ENCODE results near the gene GNA12. TPM values are rescaled to one million over a fixed set of nuclear protein-coding genes. Genes with fewer than 3 reads are reported as not detected.
A peak's percentile ranks its signal among the peaks of the same experiment; 100 is the strongest.

Gene GNA12
- total RNA-seq, 1 experiment from 2014 or later: 63.8 TPM

DNA sequence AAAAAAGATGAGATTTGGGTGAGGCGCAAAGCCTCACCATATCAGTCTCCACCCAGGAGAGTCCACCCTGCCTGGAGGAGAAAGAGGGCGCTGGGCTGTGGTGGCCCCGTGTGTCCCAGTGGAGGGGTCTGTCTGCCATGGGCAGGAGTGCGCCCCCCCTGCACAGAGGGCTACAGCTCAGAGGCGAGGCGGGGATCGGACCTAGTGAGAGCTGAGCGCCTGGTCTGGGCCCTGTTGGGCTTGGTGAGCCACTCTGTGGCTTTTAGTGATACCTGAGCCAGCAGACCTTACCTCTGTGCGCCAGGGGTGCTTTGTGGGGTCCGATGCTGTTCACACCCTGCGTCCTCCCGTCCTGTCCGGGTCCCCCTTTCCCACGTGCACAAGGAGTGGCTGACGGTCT is 25.9 kb upstream of the GNA12 start:
- CTCF ChIA-PET: no interaction called here
- H3K4me3 ChIP-seq (ENCODE audit: low read depth, low read length): no peak overlapping the region
- no peaks in the 10 kb centered on the region for H3K9me3 ChIP-seq
- POLR2A ChIA-PET: no interaction called here
- H3K9me3 Mint-ChIP-seq (ENCODE audit: unreplicated experiment): no peaks in the 10 kb centered on the region
- DNase-seq: no peak
- no peaks in the 10 kb centered on the region for H3K4me1 Mint-ChIP-seq (ENCODE audit: low read depth, unreplicated experiment)
- BruUV-seq (replicated peaks): no TSS peak
- no peaks in the 10 kb centered on the region for H3K4me1 ChIP-seq
- H3K27me3 Mint-ChIP-seq (ENCODE audit: insufficient read depth, unreplicated experiment): no peaks in the 10 kb centered on the region
- TF ChIP-seq CTCF (IDR thresholded peaks at IDR 0.05; ENCODE audit: insufficient read depth in 1 of 2, low read depth in 1 of 2, low read length in 1 of 2, severe bottlenecking in 1 of 2, unreplicated experiment in 1 of 2): no peak
- no peak overlapping the region for H3K27ac Mint-ChIP-seq (ENCODE audit: unreplicated experiment)
- intact Hi-C loops (cut with micrococcal nuclease; ENCODE audit: unreplicated experiment): no loop called here
- no peaks in the 10 kb centered on the region for H3K27me3 ChIP-seq (replicated peaks; ENCODE audit: control insufficient read depth, insufficient read depth, low read length)
- no peaks in the 10 kb centered on the region for H3K36me3 Mint-ChIP-seq (ENCODE audit: insufficient read depth, unreplicated experiment)
- no peak overlapping the region for H3K4me3 Mint-ChIP-seq (ENCODE audit: unreplicated experiment)
- H3K36me3 ChIP-seq (ENCODE audit: control insufficient read depth, insufficient read depth, low read length): no peaks in the 10 kb centered on the region

DNA sequence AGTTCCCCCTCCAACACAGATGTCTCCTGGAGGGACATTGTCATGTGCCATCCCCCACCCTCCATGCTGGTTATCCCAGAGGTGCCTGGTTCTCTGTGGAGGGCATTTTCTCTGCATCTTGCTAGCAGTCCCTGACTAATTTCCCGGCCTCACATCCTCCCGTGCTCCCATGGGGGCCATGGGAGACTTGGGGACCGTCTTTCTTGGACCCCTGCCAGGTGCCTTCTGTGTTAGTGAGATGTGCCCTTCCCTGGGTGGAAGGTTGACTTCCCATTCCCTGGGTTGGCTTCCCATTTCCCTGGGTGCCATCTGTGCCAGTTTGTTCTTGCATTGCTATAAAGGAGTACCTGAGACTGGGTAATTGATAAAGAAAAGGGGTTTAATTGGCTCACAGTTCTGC is 22.5 kb upstream of the GNA12 start:
- intact Hi-C loops (cut with micrococcal nuclease; ENCODE audit: unreplicated experiment): no loop called here
- no peak for DNase-seq
- no peak overlapping the region for H3K27ac Mint-ChIP-seq (ENCODE audit: unreplicated experiment)
- no peaks in the 10 kb centered on the region for H3K27me3 ChIP-seq (replicated peaks; ENCODE audit: control insufficient read depth, insufficient read depth, low read length)
- no peaks in the 10 kb centered on the region for H3K9me3 ChIP-seq
- H3K36me3 Mint-ChIP-seq (ENCODE audit: insufficient read depth, unreplicated experiment): no peaks in the 10 kb centered on the region
- H3K4me3 Mint-ChIP-seq (ENCODE audit: unreplicated experiment): no peak overlapping the region
- no peaks in the 10 kb centered on the region for H3K9me3 Mint-ChIP-seq (ENCODE audit: unreplicated experiment)
- ChIA-PET CTCF (interaction anchor here (1.0 to 1.2 kb wide), 2 partner anchors 19 to 534 kb away, joined by 4 to 5 read pairs; no protein-coding TSS in a partner anchor), POLR2A (no interaction called here)
- no peak overlapping the region for H3K4me3 ChIP-seq (ENCODE audit: low read depth, low read length)
- BruUV-seq (replicated peaks): no TSS peak
- no peaks in the 10 kb centered on the region for H3K27me3 Mint-ChIP-seq (ENCODE audit: insufficient read depth, unreplicated experiment)
- no peak for TF ChIP-seq CTCF (IDR thresholded peaks at IDR 0.05; ENCODE audit: insufficient read depth in 1 of 2, low read depth in 1 of 2, low read length in 1 of 2, severe bottlenecking in 1 of 2, unreplicated experiment in 1 of 2)
- peaks cover 7% of the 10 kb centered on the region; the same call in 1 of the 2 replicates for H3K4me1 ChIP-seq
- H3K4me1 Mint-ChIP-seq (ENCODE audit: low read depth, unreplicated experiment): no peaks in the 10 kb centered on the region
- no peaks in the 10 kb centered on the region for H3K36me3 ChIP-seq (ENCODE audit: control insufficient read depth, insufficient read depth, low read length)

GRCh38 chr7:2864999-2865670 is 21.0 kb upstream of the GNA12 start:
- no peak overlapping the region for H3K4me3 Mint-ChIP-seq (ENCODE audit: unreplicated experiment)
- Histone ChIP-seq H3K4me1 (peaks cover 7% of the 10 kb centered on the region; the same call in 1 of the 2 replicates), H3K36me3 (ENCODE audit: control insufficient read depth, insufficient read depth, low read length) (no peaks in the 10 kb centered on the region), H3K4me3 (ENCODE audit: low read depth, low read length) (no peak overlapping the region), H3K27me3 (replicated peaks; ENCODE audit: control insufficient read depth, insufficient read depth, low read length) (no peaks in the 10 kb centered on the region), H3K9me3 (no peaks in the 10 kb centered on the region)
- no TSS peak for BruUV-seq (replicated peaks)
- no peaks in the 10 kb centered on the region for H3K27me3 Mint-ChIP-seq (ENCODE audit: insufficient read depth, unreplicated experiment)
- no peaks in the 10 kb centered on the region for H3K36me3 Mint-ChIP-seq (ENCODE audit: insufficient read depth, unreplicated experiment)
- no peaks in the 10 kb centered on the region for H3K9me3 Mint-ChIP-seq (ENCODE audit: unreplicated experiment)
- no peaks in the 10 kb centered on the region for H3K4me1 Mint-ChIP-seq (ENCODE audit: low read depth, unreplicated experiment)
- H3K27ac Mint-ChIP-seq (ENCODE audit: unreplicated experiment): no peak overlapping the region
- intact Hi-C loops (cut with micrococcal nuclease; ENCODE audit: unreplicated experiment): loop anchor here (1.0 to 2.0 kb wide), 2 partner anchors 290 to 436 kb away; partner anchors contain the start of gene SDK1
- TF ChIP-seq CTCF (IDR thresholded peaks at IDR 0.05; ENCODE audit: insufficient read depth in 1 of 2, low read depth in 1 of 2, low read length in 1 of 2, severe bottlenecking in 1 of 2, unreplicated experiment in 1 of 2): peak; percentile 87 to 98
- DNase-seq: peak; percentile 63 to 74
- POLR2A ChIA-PET: no interaction called here
- CTCF ChIA-PET: no interaction called here
